T-helper 2 cell (primary cell): ENCODE data around the gene KDM3B.
A peak's percentile ranks its signal among the peaks of the same experiment; 100 is the strongest.
"Not testable (repeated sequence)": the region's sequence is repeated elsewhere in the genome, so short reads cannot be mapped to it uniquely, and the experiment has no call there.

Source experiments
- DNase-seq, 5 experiments: peaks; one replicate each; pipeline versions ENCODE4 v3.0.0 to v3.0.0-alpha.2; 2012 to 2022

KDM3B gene

GRCh38 chr5:138468966-138469539 lies 116.6 kb downstream of the KDM3B start:
- DNase-seq = no peak

- DNase-seq = peak in 1 of 5 experiments; percentile 55
These were observed 117.2 kb downstream of the KDM3B start for GRCh38 chr5:138469540-138470321.

DNA sequence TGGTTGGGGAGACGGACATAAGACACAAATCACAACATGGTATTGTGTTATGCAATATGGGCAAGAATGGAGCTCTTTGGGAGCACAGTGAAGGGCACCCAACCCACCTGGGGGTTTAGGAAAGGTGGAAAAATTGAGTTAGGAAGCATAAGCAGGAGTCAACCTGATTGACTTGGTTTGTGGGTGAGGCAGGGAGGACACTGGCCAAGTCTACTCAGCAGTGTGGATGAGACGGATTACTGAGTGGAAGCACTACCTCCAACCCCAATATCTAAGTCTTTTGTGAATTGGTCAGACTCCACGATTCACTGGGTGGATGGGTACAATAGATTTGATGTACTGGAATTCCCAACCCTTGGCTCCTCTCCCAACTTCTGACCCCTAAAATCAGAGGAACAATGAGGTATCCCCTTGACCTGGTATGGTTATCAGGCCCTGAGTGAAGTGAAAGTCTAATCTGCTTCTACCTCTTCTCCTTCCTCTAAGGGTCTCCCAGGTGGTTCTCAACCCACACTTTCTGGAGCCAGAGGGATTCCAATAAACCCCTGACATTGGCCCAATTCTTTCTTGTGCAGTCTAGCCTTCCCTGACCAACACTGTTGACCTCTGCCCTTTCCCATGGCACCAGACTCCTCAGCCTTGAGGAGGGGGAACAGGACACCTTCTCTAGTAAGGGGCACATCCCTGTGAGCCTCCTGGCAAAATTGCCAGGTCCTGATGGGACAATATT lies 118.0 kb downstream of the KDM3B start:
- DNase-seq = no peak

DNA sequence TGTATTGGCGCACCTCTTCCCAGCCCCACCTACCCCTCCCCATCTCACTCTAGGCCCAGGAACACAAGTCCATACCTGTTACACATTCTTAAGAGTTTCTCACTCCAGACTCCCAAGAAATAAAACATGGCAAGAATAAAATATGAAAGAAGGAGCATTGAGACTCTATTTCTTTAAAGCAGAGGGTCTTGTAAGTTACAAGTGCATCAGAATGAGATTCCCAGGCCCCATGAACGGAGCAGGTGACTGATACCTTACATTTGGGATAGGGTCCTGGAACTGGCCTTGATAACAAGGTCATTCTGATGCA lies 118.5 kb downstream of the KDM3B start:
- DNase-seq = no peak

- no peak for DNase-seq
These were observed 119.9 kb downstream of the KDM3B start for GRCh38 chr5:138472353-138472752.

DNA sequence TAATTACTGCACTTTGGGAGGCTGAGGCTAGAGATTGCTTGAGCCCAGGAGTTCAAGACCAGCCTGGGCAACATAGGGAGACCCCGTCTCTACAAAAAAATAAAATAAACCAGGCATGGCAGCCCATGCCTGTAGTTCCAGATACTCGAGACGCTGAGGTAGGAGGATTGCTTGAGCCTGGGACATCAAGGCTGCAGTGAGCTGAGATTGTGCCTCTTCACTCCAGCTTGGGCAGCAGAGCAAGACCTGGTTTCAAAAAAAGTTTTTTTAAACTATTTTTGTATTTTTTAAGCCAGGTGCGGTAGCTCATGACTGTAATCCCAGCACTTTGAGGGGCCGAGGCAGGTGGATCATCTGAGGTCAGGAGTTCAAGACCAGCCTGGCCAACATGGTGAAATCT lies 120.7 kb downstream of the KDM3B start:
- DNase-seq = not testable (repeated sequence)

GRCh38 chr5:138476918-138477317 lies 124.4 kb downstream of the KDM3B start:
- no peak for DNase-seq

DNA sequence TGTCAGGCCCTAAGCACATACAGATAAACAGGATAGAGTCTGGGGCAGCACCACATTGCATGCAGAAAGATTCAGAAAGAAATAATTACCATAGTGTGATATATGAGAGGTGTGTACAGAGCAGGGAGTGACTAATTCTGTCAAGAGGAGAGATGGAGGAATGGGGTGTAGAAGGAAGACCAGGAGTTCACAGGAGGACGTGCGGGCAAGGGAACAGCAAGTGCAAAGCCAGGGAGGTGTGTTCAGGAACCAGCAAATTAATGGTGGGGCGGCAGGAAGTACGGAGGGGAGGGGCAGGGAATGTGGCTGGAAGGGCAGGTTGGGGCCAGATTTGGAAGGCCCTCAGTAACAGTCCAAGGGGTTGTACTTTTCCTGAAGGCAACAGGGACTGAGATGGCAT lies 130.2 kb downstream of the KDM3B start:
- no peak for DNase-seq
